Iris pigment epithelial cell (primary cell): ENCODE measurements around the gene APOBEC4.
A peak's percentile ranks its signal among the peaks of the same experiment; 100 is the strongest.
"Not testable (repeated sequence)": the region's sequence is repeated elsewhere in the genome, so short reads cannot be mapped to it uniquely, and the experiment has no call there.

Experiments used
- DNase-seq: peaks from one replicate; pipeline ENCODE4 v3.0.0-alpha.2; 2011; ENCODE audit warnings: low read depth

The APOBEC4 gene

GRCh38 chr1:183652547-183653461 is at the start of gene APOBEC4:
APOBEC4 (minus strand) TSS chr1:183653316; CDS start chr1:183648781, 4,535 bp downstream.
- DNase-seq: no peak

GRCh38 chr1:183702813-183703198 is 49.7 kb upstream of the APOBEC4 start:
- DNase-seq: no peak

GRCh38 chr1:183702087-183702812 is 49.1 kb upstream of the APOBEC4 start:
- no peak for DNase-seq

GRCh38 chr1:183699616-183700160 is 46.6 kb upstream of the APOBEC4 start:
- DNase-seq: peak; percentile 78

- no peak for DNase-seq
These were observed 44.9 kb upstream of the APOBEC4 start for GRCh38 chr1:183697814-183698590.

GRCh38 chr1:183696981-183697380 is 43.9 kb upstream of the APOBEC4 start:
- DNase-seq: no peak

- no peak for DNase-seq
These were observed 41.6 kb upstream of the APOBEC4 start for GRCh38 chr1:183694755-183695154.

- no peak for DNase-seq
These were observed 41.0 kb upstream of the APOBEC4 start for GRCh38 chr1:183694066-183694465.

GRCh38 chr1:183693521-183693920 is 40.4 kb upstream of the APOBEC4 start:
- no peak for DNase-seq

- DNase-seq: no peak
These were observed 36.7 kb upstream of the APOBEC4 start for GRCh38 chr1:183689762-183690204.

- DNase-seq: no peak
These were observed 35.4 kb upstream of the APOBEC4 start for GRCh38 chr1:183688341-183689060.

GRCh38 chr1:183687546-183688304 is 34.6 kb upstream of the APOBEC4 start:
- peak; percentile 20 for DNase-seq

GRCh38 chr1:183686229-183686628 is 33.1 kb upstream of the APOBEC4 start:
- DNase-seq: no peak

- peak; percentile 58 for DNase-seq
These were observed 32.1 kb upstream of the APOBEC4 start for GRCh38 chr1:183685112-183685713.

- DNase-seq: not testable (repeated sequence)
These were observed 26.2 kb upstream of the APOBEC4 start for GRCh38 chr1:183679363-183679762.

- DNase-seq: no peak
These were observed 25.7 kb upstream of the APOBEC4 start for GRCh38 chr1:183678819-183679218.

GRCh38 chr1:183676586-183677189 is 23.6 kb upstream of the APOBEC4 start:
- DNase-seq: peak; percentile 39

- no peak for DNase-seq
These were observed 22.9 kb upstream of the APOBEC4 start for GRCh38 chr1:183675883-183676585.

GRCh38 chr1:183675381-183675780 is 22.3 kb upstream of the APOBEC4 start:
- no peak for DNase-seq
